Heart left ventricle (tissue), 16 donors: ENCODE data around the gene OCEL1. TPM values are rescaled to one million over a fixed set of nuclear protein-coding genes. Genes with fewer than 3 reads are reported as not detected.
"Not testable (repeated sequence)": the region's sequence is repeated elsewhere in the genome, so short reads cannot be mapped to it uniquely, and the experiment has no call there.

Experiments
- ATAC-seq, 4 donors: fragments of 200-7000 bp; cut with Tn5 transposase; one replicate each; pipeline ENCODE4 v1.9.1; 2020 to 2022; ENCODE audit warnings: moderate library complexity in 4 of 4, mild to moderate bottlenecking in 3 of 4, moderate number of reproducible peaks in 1 of 4
- DNase-seq, 5 donors: peaks; one replicate each; pipeline ENCODE4 v3.0.0-alpha.2; 2020
- H3K27ac ChIP-seq, 12 donors: fragments of 200-600 bp; sonication (generic) in 4 of 12; one replicate each; pipeline versions ENCODE4 v1.5.0 to v1.8.0; 2016 to 2022; ENCODE audit warnings: mild to moderate bottlenecking in 2 of 12
- H3K27me3 ChIP-seq, 9 donors: fragments of 200-600 bp; sonication (generic) in 2 of 9; one replicate each; pipeline versions ENCODE4 v1.5.1 to v1.8.0; 2016 to 2022; ENCODE audit warnings: mild to moderate bottlenecking in 3 of 9
- H3K36me3 ChIP-seq, 9 donors: fragments of 200-600 bp; sonication (generic) in 2 of 9; one replicate each; pipeline versions ENCODE4 v1.5.0 to v1.8.0; 2018 to 2022; ENCODE audit warnings: mild to moderate bottlenecking in 2 of 9
- H3K4me1 ChIP-seq, 12 donors: fragments of 200-600 bp; sonication (generic) in 4 of 12; one replicate each; pipeline versions ENCODE4 v1.5.0 to v1.8.0; 2016 to 2022; ENCODE audit warnings: mild to moderate bottlenecking in 3 of 12
- H3K4me3 ChIP-seq, 12 donors: fragments of 200-600 bp; sonication (generic) in 4 of 12; one replicate each; pipeline versions ENCODE4 v1.5.0 to v1.8.0; 2017 to 2022; ENCODE audit warnings: mild to moderate bottlenecking in 9 of 12, moderate library complexity in 4 of 12
- H3K9me3 ChIP-seq, 12 donors: fragments of 200-600 bp; sonication (generic) in 4 of 12; one replicate each; pipeline versions ENCODE4 v1.5.0 to v1.8.0; 2016 to 2022; ENCODE audit warnings: mild to moderate bottlenecking in 1 of 12
- CTCF ChIP-seq, 12 donors: fragments of 200-600 bp; sonication (generic) in 4 of 12; IDR thresholded peaks; one replicate each; pipeline versions ENCODE4 v1.5.0 to v1.8.0; 2018 to 2022; ENCODE audit warnings: antibody characterized with exemption in 12 of 12, mild to moderate bottlenecking in 5 of 12
- POLR2A ChIP-seq, 2 donors: fragments of 450-650 bp; IDR thresholded peaks; one replicate each; pipeline ENCODE4 v1.6.1; 2017; ENCODE audit warnings: antibody characterized with exemption in 2 of 2, mild to moderate bottlenecking in 2 of 2, moderate library complexity in 2 of 2
- WGBS, 4 donors: extraction: QIAGEN DNeasy Blood & Tissue Kit in 2 of 4; methylation state at CpG; one replicate each; pipeline versions ENCODE4 v1.1.5 to v1.1.7; 2013 to 2018; 5-methylcytosine and 5-hydroxymethylcytosine counted together
- intact Hi-C, 10 donors: fragments of 100-400 bp; cut with DNase I; formaldehyde crosslinking; loops; one replicate each; pipeline versions ENCODE4 v1.11.1 to v1.14.2; 2022
- polyA plus RNA-seq, 2 donors: library from polyadenylated mRNA; stranded (reverse); fragments of 200-250 nt; gene quantifications; one replicate each; pipeline ENCODE4 v1.2.3, GENCODE V29; 2013
- total RNA-seq, 9 donors: library from RNA; depleted of rRNA in 2 of 9; stranded (reverse); fragments of >200 nt in 2 of 9; fragmentation: NEBNext Ultra II Directional in 3 of 9; extraction: Animal tissue kit (Norgen Biotek cat#: 25700) in 3 of 9; gene quantifications; one replicate each; pipeline versions ENCODE4 v1.1.0 to v1.2.4, GENCODE V29; 2016 to 2023
- donor health status: ischemic (EF 13 %, LVEDD 7.1; RV severe dilation, severe dysfunction).
- donor health status: healthy with polysubstance abuse.
- donor health status: DM: no; HTN: yes; CAD: no.
- donor health status: DM: no; HTN: no; CAD: no.
- donor health status: ischemic (EF 25% LVEDD 6.9; RV normal size, moderate dysfunction).
- donor health status: ischemic (EF 25% LVEDD 5.7; RV mildly dilated, moderate dysfunction).
- donor health status: healthy.
- donor health status: DM: yes; HTN: yes; CAD: no.
- donor health status: ischemic (EF 35%, LVEDD 5.7; RV mildly dilated, moderate dysfunction).
- donor health status: nonischemic (EF 11% LVEDD 7.7; RV severe dilation, severe dysfunction).
- donor health status: DM: yes; HTN: yes; CAD: no.
- donor health status: PGD.
- donor health status: ischemic (EF 29% LVEDD 5.4; RV normal size, mild dysfunction).
- donor health status: nonischemic (EF 23%, LVEDD 6.1; RV moderate dilation, normal function).

OCEL1 gene
- total and polyA plus RNA-seq, 11 donors = 8.7 to 35.2 (median 16.8) TPM

- WGBS, 4 donors = 73 to 80% (median 77%) methylated on average over 12 of the region's 12 CpGs
- Histone ChIP-seq H3K9me3 (no peaks in the 10 kb centered on the region), H3K27ac (peak overlapping the region in 10 of 12 donors; percentile 8 to 96 (median 69)), H3K4me3 (peak overlapping the region in 4 of 12 donors; percentile 22 to 96 (median 86)), H3K36me3 (peaks cover 0 to 33% (median 26%) of the 10 kb centered on the region in 9 donors), H3K4me1 (peaks cover 0 to 23% (median 15%) of the 10 kb centered on the region in 12 donors), H3K27me3 (no peaks in the 10 kb centered on the region)
- intact Hi-C loops = loop anchor here in 1 of 10 donors (2.0 to 10.0 kb wide), 3 partner anchors 52 to 192 kb away; partner anchors contain the start of genes GTPBP3, HAUS8, MYO9B and USE1
- no peak for TF ChIP-seq CTCF (IDR thresholded peaks at IDR 0.05)
- TF ChIP-seq POLR2A (IDR thresholded peaks at IDR 0.05) = no peak
- ATAC-seq (no peak), DNase-seq (no peak)
These were observed 40.6 kb downstream of the OCEL1 start for GRCh38 chr19:17266589-17266974.

GRCh38 chr19:17266975-17267788, 41.2 kb downstream of the OCEL1 start, which contains the start of gene BABAM1:
Gene BABAM1, plus strand, starts transcription at chr19:17267443. Its CDS starts 1,364 bp downstream, at chr19:17268807.
- peak; percentile 96 to 98 (median 97) for ATAC-seq
- Histone ChIP-seq H3K4me3 (peak within 1 kb of the TSS; percentile 58 to 96 (median 80)), H3K27me3 (no peaks in the 10 kb centered on the region), H3K36me3 (peaks cover 0 to 37% (median 32%) of the 10 kb centered on the region in 9 donors), H3K27ac (peak within 1 kb of the TSS in 11 of 12 donors; percentile 62 to 96 (median 76)), H3K9me3 (no peaks in the 10 kb centered on the region), H3K4me1 (peaks cover 0 to 23% (median 15%) of the 10 kb centered on the region in 12 donors)
- WGBS, 4 donors = 0 to 1% (median 0%) methylated on average over 26 to 27 of the region's 27 CpGs
- peak; percentile 94 to 98 (median 97) for DNase-seq
- TF ChIP-seq CTCF (IDR thresholded peaks at IDR 0.05) (no peak), POLR2A (IDR thresholded peaks at IDR 0.05) (peak in 1 of 2 donors; percentile 46)
- intact Hi-C loops = loop anchor here in 1 of 10 donors (2.0 to 10.0 kb wide), 3 partner anchors 52 to 192 kb away; partner anchors contain the start of genes GTPBP3, HAUS8, MYO9B and USE1

- Histone ChIP-seq H3K4me1 (peaks cover 0 to 23% (median 12%) of the 10 kb centered on the region in 12 donors), H3K27ac (no peak overlapping the region), H3K27me3 (no peaks in the 10 kb centered on the region), H3K36me3 (peaks cover 0 to 51% (median 45%) of the 10 kb centered on the region in 9 donors), H3K4me3 (no peak overlapping the region), H3K9me3 (no peaks in the 10 kb centered on the region)
- intact Hi-C loops = loop anchor here in 1 of 10 donors (10.0 kb wide), 1 partner anchor 194 kb away; the partner anchor contains the start of genes HAUS8 and MYO9B
- TF ChIP-seq POLR2A (IDR thresholded peaks at IDR 0.05) (no peak), CTCF (IDR thresholded peaks at IDR 0.05) (no peak)
- ATAC-seq (no peak), DNase-seq (no peak)
- WGBS, 4 donors = 94 to 96% (median 95%) methylated on average over 13 of the region's 13 CpGs
These were observed 42.7 kb downstream of the OCEL1 start for GRCh38 chr19:17268754-17269153.

GRCh38 chr19:17274892-17275291, 48.9 kb downstream of the OCEL1 start:
- not testable (repeated sequence) for H3K4me3 ChIP-seq, H3K27me3 ChIP-seq, DNase-seq, H3K27ac ChIP-seq, ATAC-seq, H3K9me3 ChIP-seq, H3K4me1 ChIP-seq
- 93 to 98% (median 96%) methylated on average over 3 of the region's 3 CpGs for WGBS, 4 donors
- intact Hi-C loops = loop anchor here in 2 of 10 donors (5.0 to 10.0 kb wide), 2 partner anchors 68 to 70 kb away; no protein-coding TSS in a partner anchor
- peaks cover 0 to 92% (median 83%) of the 10 kb centered on the region in 9 donors for H3K36me3 ChIP-seq
